Hepatocyte (in vitro differentiated cells): Measurements from ENCODE around the gene ZHX3. TPM values are rescaled to one million over a fixed set of nuclear protein-coding genes. Genes with fewer than 3 reads are reported as not detected.

ENCODE experiments used
- DNase-seq: peaks from one replicate; pipeline ENCODE4 v3.0.0-alpha.2; 2016; ENCODE audit warnings: low spot score
- H2AFZ ChIP-seq: fragments of 200-600 bp; sonication (generic); 2 replicates; pipeline ENCODE4 v1.6.0; 2016; ENCODE audit warnings: antibody characterized with exemption, mild to moderate bottlenecking
- H3K27ac ChIP-seq: fragments of 200-600 bp; sonication (generic); 2 replicates; pipeline ENCODE4 v1.5.1; 2016; ENCODE audit warnings: mild to moderate bottlenecking
- H3K27me3 ChIP-seq: fragments of 200-600 bp; sonication (generic); 2 replicates; pipeline ENCODE4 v1.6.1; 2016
- H3K36me3 ChIP-seq: fragments of 200-600 bp; sonication (generic); replicated peaks from 2 replicates; pipeline ENCODE4 v1.5.1; 2016; ENCODE audit warnings: low read depth; ENCODE audit not compliant: insufficient read depth
- H3K4me1 ChIP-seq: fragments of 200-600 bp; sonication (generic); 2 replicates; pipeline ENCODE4 v1.5.1; 2016; ENCODE audit warnings: mild to moderate bottlenecking, moderate library complexity; ENCODE audit not compliant: insufficient read depth
- H3K4me2 ChIP-seq: fragments of 200-600 bp; sonication (generic); 2 replicates; pipeline ENCODE4 v1.6.0; 2016
- H3K4me3 ChIP-seq: fragments of 200-600 bp; sonication (generic); 2 replicates; pipeline ENCODE4 v1.5.1; 2016; ENCODE audit warnings: mild to moderate bottlenecking
- H3K79me2 ChIP-seq: fragments of 200-600 bp; sonication (generic); 2 replicates; pipeline ENCODE4 v1.6.0; 2017; ENCODE audit warnings: mild to moderate bottlenecking
- H3K9me2 ChIP-seq: fragments of 200-600 bp; sonication (generic); replicated peaks from 2 replicates; pipeline ENCODE4 v1.6.0; 2017; ENCODE audit warnings: mild to moderate bottlenecking; ENCODE audit not compliant: insufficient read depth
- H3K9me3 ChIP-seq: fragments of 200-600 bp; sonication (generic); 2 replicates; pipeline ENCODE4 v1.5.1; 2016; ENCODE audit warnings: low read depth, mild to moderate bottlenecking
- H4K20me1 ChIP-seq: fragments of 200-600 bp; sonication (generic); 2 replicates; pipeline ENCODE4 v1.6.0; 2016; ENCODE audit warnings: mild to moderate bottlenecking; ENCODE audit not compliant: insufficient read depth, poor library complexity, severe bottlenecking
- CTCF ChIP-seq: fragments of 200-600 bp; sonication (generic); IDR thresholded peaks from 2 replicates; pipeline ENCODE4 v1.5.1; 2016; ENCODE audit warnings: antibody characterized with exemption, mild to moderate bottlenecking; ENCODE audit not compliant: poor library complexity
- EZH2 ChIP-seq: fragments of 200-600 bp; sonication (generic); IDR thresholded peaks from 2 replicates; pipeline ENCODE4 v1.6.1; 2016; ENCODE audit warnings: antibody characterized with exemption, mild to moderate bottlenecking, borderline replicate concordance
- EZH2phosphoT487 ChIP-seq: fragments of 200-600 bp; sonication (generic); IDR thresholded peaks from one replicate; pipeline ENCODE4 v1.6.1; 2018; ENCODE audit warnings: antibody characterized with exemption, mild to moderate bottlenecking, low read depth, moderate library complexity; ENCODE audit not compliant: unreplicated experiment, severe bottlenecking
- WGBS: methylation state at CpG from one replicate; pipeline ENCODE4 v1.1.6; 2016; ENCODE audit warnings: low lambda C conversion rate; ENCODE audit errors: missing lambda C conversion rate; 5-methylcytosine and 5-hydroxymethylcytosine counted together
- polyA plus RNA-seq: library from polyadenylated mRNA; unstranded; fragments of >200 nt; fragmentation: Nextera tagmentation; extraction: Ambion mirVana; gene quantifications from 2 replicates; pipeline ENCODE4 v1.2.1, GENCODE V29; 2016
- total RNA-seq: library from RNA; depleted of rRNA; stranded (reverse); fragments of >200 nt; gene quantifications from 2 replicates; pipeline ENCODE4 v1.2.3, GENCODE V29; 2014

ZHX3 gene
- total and polyA plus RNA-seq, 2 experiments from 2014 or later = 15.0 to 19.7 TPM

GRCh38 chr20:41366546-41367392 is 49.2 kb upstream of the ZHX3 start, which contains the start of gene EMILIN3:
Gene EMILIN3 (minus strand): TSS chr20:41366818. CDS start chr20:41366634, 184 bp downstream.
- DNase-seq = peak; percentile 62
- Histone ChIP-seq H3K9me3 (no peaks in the 10 kb centered on the region), H3K79me2 (no peaks in the 10 kb centered on the region), H3K9me2 (no peaks in the 10 kb centered on the region), H3K36me3 (no peaks in the 10 kb centered on the region), H3K4me3 (peak within 1 kb of the TSS; percentile 26), H4K20me1 (peaks cover 3% of the 10 kb centered on the region), H2AFZ (peak within 1 kb of the TSS; percentile 56), H3K4me1 (no peaks in the 10 kb centered on the region), H3K4me2 (peak within 1 kb of the TSS; percentile 87), H3K27me3 (peaks cover 42% of the 10 kb centered on the region), H3K27ac (no peak within 1 kb of the TSS)
- 13% methylated on average over 40 of the region's 93 CpGs for WGBS
- TF ChIP-seq CTCF = no peak
- TF ChIP-seq EZH2phosphoT487 = no peak
- TF ChIP-seq EZH2 = no peak

- Histone ChIP-seq H3K4me3 (peak overlapping the region; percentile 26), H3K27ac (no peak overlapping the region), H4K20me1 (peaks cover 3% of the 10 kb centered on the region), H3K9me2 (no peaks in the 10 kb centered on the region), H3K4me2 (peak overlapping the region; percentile 87), H3K36me3 (no peaks in the 10 kb centered on the region), H3K27me3 (peaks cover 42% of the 10 kb centered on the region), H3K9me3 (no peaks in the 10 kb centered on the region), H2AFZ (no peak overlapping the region), H3K79me2 (no peaks in the 10 kb centered on the region), H3K4me1 (no peaks in the 10 kb centered on the region)
- TF ChIP-seq EZH2phosphoT487 (peak; percentile 47), CTCF (no peak), EZH2 (no peak)
- peak; percentile 42 for DNase-seq
- WGBS = 16% methylated on average over 30 of the region's 76 CpGs
Measured at GRCh38 chr20:41365777-41366545, 48.4 kb upstream of the ZHX3 start.

GRCh38 chr20:41364967-41365765 is 47.6 kb upstream of the ZHX3 start:
- no peaks in the 10 kb centered on the region for H3K9me2 ChIP-seq
- no peak overlapping the region for H3K27ac ChIP-seq
- no peaks in the 10 kb centered on the region for H3K36me3 ChIP-seq
- no peak for DNase-seq
- no peaks in the 10 kb centered on the region for H3K9me3 ChIP-seq
- no peak overlapping the region for H3K4me3 ChIP-seq
- WGBS = 90% methylated on average over 19 of the region's 19 CpGs
- H3K4me1 ChIP-seq = no peaks in the 10 kb centered on the region
- peaks cover 42% of the 10 kb centered on the region for H3K27me3 ChIP-seq
- H3K79me2 ChIP-seq = no peaks in the 10 kb centered on the region
- peak overlapping the region; percentile 87 for H3K4me2 ChIP-seq
- peaks cover 3% of the 10 kb centered on the region for H4K20me1 ChIP-seq
- H2AFZ ChIP-seq = no peak overlapping the region
- TF ChIP-seq EZH2phosphoT487 = no peak
- no peak for TF ChIP-seq EZH2
- TF ChIP-seq CTCF = no peak
